Stimulated activated CD8-positive, alpha-beta memory T cell treated with anti-CD3 and anti-CD28 coated beads, Interleukin-15, amount 100 ng/mL, for 1 hour (primary cell): ENCODE data around the gene FFAR4.

Source experiments
- DNase-seq: peaks from one replicate; pipeline ENCODE4 v3.0.0-alpha.2; 2020; ENCODE audit warnings: low read depth

FFAR4 gene

DNA sequence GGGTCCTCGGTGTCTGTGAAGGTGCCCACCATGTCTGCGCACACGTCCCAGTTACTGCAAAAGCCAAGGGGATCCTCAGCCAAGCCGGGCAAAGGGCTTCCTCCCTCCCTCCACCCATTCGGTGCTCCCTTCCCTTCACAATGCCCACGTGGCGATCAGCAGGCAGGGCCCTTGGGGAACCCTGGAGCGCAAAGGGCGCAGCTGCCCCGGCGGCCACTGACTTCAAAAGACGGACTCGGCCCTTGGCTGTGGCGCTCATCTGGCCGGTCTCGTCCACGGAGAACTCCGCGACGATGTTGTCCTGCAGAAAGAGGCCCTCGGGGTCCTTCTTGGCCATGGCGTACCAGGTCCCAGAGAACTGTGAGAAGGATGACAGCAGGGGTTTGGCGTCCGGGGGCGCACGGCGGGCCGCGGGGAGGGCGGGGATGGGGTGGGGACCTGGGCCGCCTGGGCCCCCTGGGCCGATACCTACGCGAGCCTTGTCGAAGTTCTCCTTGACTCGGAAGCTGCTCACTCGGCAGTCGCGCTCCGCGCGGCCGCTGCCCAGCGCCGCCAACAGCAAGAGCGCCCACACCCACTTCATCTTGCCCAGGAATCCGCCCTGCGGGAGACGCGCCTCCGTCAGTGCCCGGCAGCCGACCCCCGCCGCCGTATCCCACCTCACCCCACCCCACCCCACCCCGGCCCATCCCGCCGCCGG lies 34.1 kb downstream of the FFAR4 start:
- DNase-seq = no peak

- DNase-seq = no peak
Observed at GRCh38 chr10:93601146-93601773, 34.8 kb downstream of the FFAR4 start, which contains the start of gene RBP4. Gene RBP4, minus strand, starts transcription at chr10:93601235. Its CDS starts 207 bp downstream, at chr10:93601028.

DNA sequence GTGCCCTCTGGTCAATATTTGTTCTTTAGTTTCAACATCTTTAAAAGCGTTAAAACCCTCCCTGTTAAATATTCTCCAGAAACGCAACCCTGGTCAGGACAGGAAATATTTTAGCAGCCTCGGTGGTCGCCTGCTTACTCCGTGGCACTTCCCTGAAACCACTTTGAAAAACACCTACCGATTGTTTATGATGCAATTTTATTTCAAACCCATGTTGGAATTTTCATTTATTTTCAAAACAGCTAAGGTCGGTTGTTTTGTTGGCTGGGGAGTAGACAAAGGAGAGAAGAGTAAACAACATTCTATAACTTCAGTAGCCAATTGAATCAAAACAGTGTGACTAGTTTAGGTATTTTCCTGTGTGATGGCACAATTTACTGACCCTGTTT lies 35.3 kb downstream of the FFAR4 start:
- DNase-seq = no peak

- no peak for DNase-seq
Observed at GRCh38 chr10:93603023-93603422, 36.6 kb downstream of the FFAR4 start.

DNA sequence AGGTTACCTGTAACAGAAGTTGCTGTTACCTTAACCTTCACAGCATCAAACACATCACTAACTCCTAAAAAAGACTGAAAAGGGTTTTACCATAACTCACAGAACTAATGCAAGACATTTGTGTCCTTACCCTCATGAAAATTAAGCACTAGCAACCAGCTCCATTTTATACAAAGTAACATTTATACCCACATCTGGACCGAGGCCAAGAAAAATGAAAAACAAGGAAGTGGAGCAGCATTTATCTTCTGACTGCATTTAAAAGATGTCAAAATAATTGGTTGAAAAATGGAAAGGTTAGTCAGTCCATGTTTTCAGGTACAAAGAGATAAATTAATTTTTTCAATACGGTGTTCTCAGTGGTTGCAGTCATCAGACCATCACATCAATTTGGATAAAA lies 37.7 kb downstream of the FFAR4 start:
- no peak for DNase-seq

GRCh38 chr10:93608421-93608820 lies 42.0 kb downstream of the FFAR4 start:
- DNase-seq = no peak

DNA sequence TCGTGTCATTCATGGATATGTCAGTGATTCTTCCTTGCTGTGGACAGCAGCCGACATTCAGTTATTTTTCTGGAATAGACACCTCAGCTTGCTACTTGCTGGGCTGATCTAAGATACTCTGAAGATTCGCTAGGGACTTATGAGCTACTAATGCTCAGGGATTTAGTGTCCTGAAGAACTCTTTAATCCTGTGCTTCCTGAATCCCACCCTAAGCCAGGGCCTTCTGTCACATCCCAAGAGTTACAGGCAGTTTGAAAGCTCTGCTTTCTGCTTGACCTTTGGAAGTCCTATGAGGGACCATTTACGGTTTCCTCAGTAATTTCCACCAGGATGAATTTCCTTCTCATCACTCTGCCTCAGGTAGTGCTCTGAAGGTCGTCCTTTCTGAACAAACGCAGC lies 45.8 kb downstream of the FFAR4 start, which contains the start of gene PDE6C:
Gene PDE6C (plus strand): TSS at position 227 of the 400 bp plus-strand sequence. CDS start 189 bp downstream, outside the sequence.
- no peak for DNase-seq

- DNase-seq = no peak
Observed at GRCh38 chr10:93613126-93613525, 46.7 kb downstream of the FFAR4 start.

DNA sequence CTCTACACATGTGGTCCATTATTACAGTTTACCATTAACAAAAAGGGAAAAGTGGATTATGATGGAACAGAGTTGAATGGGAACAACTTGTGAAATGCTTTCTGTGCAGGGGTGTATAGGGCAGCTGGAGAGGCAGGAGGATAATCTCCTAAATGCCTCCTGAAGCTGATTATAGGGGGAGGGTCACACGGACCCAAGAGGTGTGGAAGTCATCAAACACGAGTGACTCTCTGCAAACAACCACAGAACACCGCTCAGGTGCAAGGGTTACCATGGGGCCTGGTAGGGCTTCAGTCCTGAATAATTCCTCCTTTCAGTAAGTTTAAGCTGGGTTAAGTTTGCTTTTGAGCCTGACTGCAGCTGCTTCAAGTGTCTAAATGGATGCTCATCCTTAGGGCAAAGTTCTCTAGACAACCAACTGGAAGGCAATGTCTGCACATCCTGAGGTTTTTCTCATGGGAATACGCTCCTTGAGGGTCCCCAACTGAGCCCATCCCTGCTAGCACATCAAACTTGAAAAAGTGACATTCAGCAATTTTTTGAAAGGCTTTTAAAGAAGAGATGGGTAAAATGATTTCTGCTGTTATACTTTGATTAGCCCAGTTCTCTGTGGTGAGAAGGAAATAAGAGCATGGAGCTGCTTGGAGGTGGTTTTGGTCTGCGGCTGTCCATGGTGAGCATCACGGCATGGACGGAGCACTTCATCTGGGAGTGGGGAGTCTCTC lies 47.8 kb downstream of the FFAR4 start:
- DNase-seq = no peak

DNA sequence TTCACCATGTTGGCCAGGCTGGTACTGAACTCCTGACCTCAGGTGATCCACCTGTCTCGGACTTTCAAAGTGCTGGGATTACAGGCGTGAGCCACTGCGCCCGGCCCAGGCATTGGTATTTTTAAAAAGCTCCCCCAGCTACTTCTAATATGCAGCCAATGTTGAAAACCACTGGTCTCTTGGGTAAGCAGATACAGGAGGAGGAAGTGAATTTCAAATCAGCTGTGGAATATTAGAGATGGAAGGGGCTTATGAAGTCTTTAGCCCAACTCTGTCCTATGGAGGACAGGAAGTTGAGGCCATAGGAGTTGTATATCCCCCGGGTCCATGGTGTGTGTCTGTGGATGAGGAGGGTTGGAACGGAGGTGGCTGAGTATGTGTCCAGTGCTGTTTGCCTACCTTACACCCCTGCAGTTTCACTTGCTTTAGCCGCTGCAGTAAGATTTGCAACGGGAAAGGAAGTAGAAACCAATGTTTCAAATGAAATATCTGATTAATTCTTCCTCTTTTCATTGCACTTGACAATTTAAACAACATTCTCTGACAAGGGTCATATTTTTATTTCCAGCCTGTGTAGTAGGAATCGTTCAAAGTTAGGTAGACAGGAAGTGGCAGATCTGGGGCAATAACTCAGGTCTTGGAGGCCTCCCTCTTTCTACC lies 49.2 kb downstream of the FFAR4 start:
- DNase-seq = no peak

DNA sequence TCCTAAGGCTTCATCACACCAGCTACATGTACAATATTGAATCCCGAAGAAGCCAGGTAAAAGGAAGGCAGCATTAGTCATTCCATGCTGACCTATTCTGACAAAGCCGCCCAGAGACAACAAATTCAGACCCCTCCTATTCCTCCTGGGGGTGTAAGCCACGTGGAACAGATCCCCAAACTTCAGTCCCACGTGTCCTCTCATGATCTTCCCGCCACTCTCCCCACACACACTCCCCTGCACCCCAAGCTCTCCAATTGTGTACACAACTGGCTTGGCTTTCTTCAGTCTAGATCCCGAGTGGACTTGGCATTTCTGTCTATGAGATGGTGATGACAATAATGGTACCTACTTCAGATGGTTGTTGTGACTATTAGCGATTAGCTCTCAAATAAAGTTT lies 54.5 kb downstream of the FFAR4 start:
- DNase-seq = no peak

- no peak for DNase-seq
Observed at GRCh38 chr10:93622942-93623341, 56.5 kb downstream of the FFAR4 start.

- DNase-seq = no peak
Observed at GRCh38 chr10:93628858-93629257, 62.4 kb downstream of the FFAR4 start.

DNA sequence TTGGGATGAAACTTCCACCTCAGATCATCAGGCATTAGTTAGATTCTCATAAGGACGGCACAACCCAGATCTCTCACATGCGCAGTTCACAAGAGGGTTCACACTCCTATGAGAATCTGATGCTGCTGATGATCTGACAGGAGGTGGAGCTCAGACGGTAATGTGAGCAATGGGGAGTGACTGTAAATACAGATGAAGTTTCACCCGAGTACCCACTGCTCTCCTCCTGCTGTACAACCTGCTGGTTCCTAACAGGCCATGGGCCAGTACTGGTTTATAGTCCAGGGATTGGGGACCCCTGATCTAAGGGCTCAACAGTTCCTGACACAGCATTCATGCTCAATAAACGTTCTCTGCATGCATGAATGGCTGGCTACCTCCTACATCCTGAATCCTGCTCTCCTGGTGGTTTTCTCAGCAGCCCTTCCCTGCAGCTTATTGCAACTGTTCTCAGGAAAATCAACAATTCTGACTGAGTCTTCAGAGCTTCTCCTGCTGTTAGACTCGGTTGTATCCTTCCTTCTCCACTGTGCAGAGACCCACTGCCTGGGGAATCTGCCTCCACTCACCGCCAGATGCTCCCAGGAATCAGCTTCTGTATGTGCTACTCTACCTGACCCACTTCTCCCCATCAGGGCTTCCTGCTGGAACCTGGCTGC lies 63.3 kb downstream of the FFAR4 start:
- no peak for DNase-seq

- DNase-seq = no peak
Observed at GRCh38 chr10:93630625-93631557, 64.4 kb downstream of the FFAR4 start.
